Measurements from ENCODE around the gene DSC3. TPM values are rescaled to one million over a fixed set of nuclear protein-coding genes. Genes with fewer than 3 reads are reported as not detected.

The DSC3 gene
- polyA plus RNA-seq (2013, experiment 1 of 4): 0.78 TPM
- polyA plus RNA-seq (2013, experiment 2 of 4): 0.89 TPM
- 1.0 TPM for polyA plus RNA-seq (2013, experiment 3 of 4)
- polyA plus RNA-seq (2013, experiment 4 of 4): 1.2 TPM

GRCh38 chr18:31042406-31043181, at the start of gene DSC3:
Gene DSC3 (minus strand): TSS chr18:31042742. CDS start chr18:31042660, 82 bp downstream.
- Histone ChIP-seq H3K36me3 (ENCODE audit: control insufficient read depth, insufficient read depth, low read length) (no peaks in the 10 kb centered on the region), H3K27me3 (ENCODE audit: control insufficient read depth, insufficient read depth, low read length, poor library complexity, severe bottlenecking) (peaks cover 66% of the 10 kb centered on the region), H3K4me3 (ENCODE audit: insufficient read depth, low read depth, low read length) (peak within 1 kb of the TSS; percentile 38), H3K4me1 (ENCODE audit: control insufficient read depth, insufficient read depth, low read length) (peaks cover 7% of the 10 kb centered on the region), H3K9me3 (ENCODE audit: control insufficient read depth, low read length) (no peaks in the 10 kb centered on the region), H3K27ac (ENCODE audit: insufficient read depth, low read depth, low read length, poor library complexity, severe bottlenecking) (no peak within 1 kb of the TSS)
- 0 to 1% methylated on average over 73 of the region's 73 CpGs for WGBS, 2 experiments

DNA sequence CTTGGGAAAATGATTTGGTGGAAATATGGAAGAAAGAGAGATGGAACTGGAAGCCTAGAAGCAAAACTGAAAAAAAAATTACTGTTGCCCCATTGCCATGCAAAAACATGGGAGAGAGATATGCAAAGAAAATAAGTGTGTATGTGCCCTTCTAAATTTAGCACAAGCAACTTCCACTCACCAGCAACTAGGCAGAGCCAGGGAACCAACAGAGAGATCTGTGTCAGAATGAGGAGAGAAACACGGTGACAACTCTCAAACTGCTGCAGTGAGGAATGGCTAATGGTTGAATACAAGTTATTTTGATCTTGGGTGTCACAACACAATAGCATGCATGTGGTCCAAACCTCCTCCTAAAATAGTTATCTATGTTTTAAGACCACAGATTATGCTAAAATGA, 48.8 kb upstream of the DSC3 start:
- Histone ChIP-seq H3K4me1 (ENCODE audit: control insufficient read depth, insufficient read depth, low read length) (no peaks in the 10 kb centered on the region), H3K9me3 (ENCODE audit: control insufficient read depth, low read length) (no peaks in the 10 kb centered on the region), H3K27me3 (ENCODE audit: control insufficient read depth, insufficient read depth, low read length, poor library complexity, severe bottlenecking) (no peaks in the 10 kb centered on the region), H3K4me3 (ENCODE audit: insufficient read depth, low read depth, low read length) (no peak overlapping the region), H3K36me3 (ENCODE audit: control insufficient read depth, insufficient read depth, low read length) (peaks cover 13% of the 10 kb centered on the region), H3K27ac (ENCODE audit: insufficient read depth, low read depth, low read length, poor library complexity, severe bottlenecking) (no peak overlapping the region)
- WGBS, 2 experiments: 81 to 94% methylated on average over 1 of the region's 1 CpG

- no peak overlapping the region for H3K4me3 ChIP-seq (ENCODE audit: insufficient read depth, low read depth, low read length)
- 87 to 94% methylated on average over 3 of the region's 3 CpGs for WGBS, 2 experiments
- no peaks in the 10 kb centered on the region for H3K4me1 ChIP-seq (ENCODE audit: control insufficient read depth, insufficient read depth, low read length)
- H3K36me3 ChIP-seq (ENCODE audit: control insufficient read depth, insufficient read depth, low read length): peaks cover 13% of the 10 kb centered on the region
- H3K27ac ChIP-seq (ENCODE audit: insufficient read depth, low read depth, low read length, poor library complexity, severe bottlenecking): no peak overlapping the region
- H3K9me3 ChIP-seq (ENCODE audit: control insufficient read depth, low read length): no peaks in the 10 kb centered on the region
- no peaks in the 10 kb centered on the region for H3K27me3 ChIP-seq (ENCODE audit: control insufficient read depth, insufficient read depth, low read length, poor library complexity, severe bottlenecking)
These were observed 46.0 kb upstream of the DSC3 start for GRCh38 chr18:31088532-31088931.

DNA sequence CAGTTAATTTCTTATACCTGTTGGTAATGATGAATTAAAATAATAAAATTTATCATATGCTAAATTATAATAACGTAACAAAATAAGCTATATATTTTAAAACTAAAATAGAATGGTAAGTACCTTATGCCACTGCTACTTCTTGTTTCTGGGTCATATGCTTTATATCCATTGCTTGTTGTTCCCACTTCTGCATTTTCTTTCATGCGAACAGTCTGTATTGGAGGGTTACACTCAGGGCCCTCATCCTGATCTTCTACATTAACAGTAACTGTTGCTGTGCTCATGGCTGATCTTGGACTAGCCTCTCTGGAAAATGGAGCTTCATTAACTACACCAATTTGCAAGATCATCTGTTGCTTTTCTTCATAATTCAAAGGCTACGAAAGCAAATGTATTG, 37.4 kb upstream of the DSC3 start:
- no peak overlapping the region for H3K27ac ChIP-seq (ENCODE audit: insufficient read depth, low read depth, low read length, poor library complexity, severe bottlenecking)
- no peaks in the 10 kb centered on the region for H3K9me3 ChIP-seq (ENCODE audit: control insufficient read depth, low read length)
- no peaks in the 10 kb centered on the region for H3K4me1 ChIP-seq (ENCODE audit: control insufficient read depth, insufficient read depth, low read length)
- no peak overlapping the region for H3K4me3 ChIP-seq (ENCODE audit: insufficient read depth, low read depth, low read length)
- no peaks in the 10 kb centered on the region for H3K27me3 ChIP-seq (ENCODE audit: control insufficient read depth, insufficient read depth, low read length, poor library complexity, severe bottlenecking)
- peaks cover 6% of the 10 kb centered on the region for H3K36me3 ChIP-seq (ENCODE audit: control insufficient read depth, insufficient read depth, low read length)
- 92 to 100% methylated on average over 2 of the region's 3 CpGs for WGBS, 2 experiments

GRCh38 chr18:31077878-31078277, 35.3 kb upstream of the DSC3 start:
- H3K27me3 ChIP-seq (ENCODE audit: control insufficient read depth, insufficient read depth, low read length, poor library complexity, severe bottlenecking): no peaks in the 10 kb centered on the region
- H3K4me3 ChIP-seq (ENCODE audit: insufficient read depth, low read depth, low read length): no peak overlapping the region
- H3K36me3 ChIP-seq (ENCODE audit: control insufficient read depth, insufficient read depth, low read length): peaks cover 6% of the 10 kb centered on the region
- no peaks in the 10 kb centered on the region for H3K4me1 ChIP-seq (ENCODE audit: control insufficient read depth, insufficient read depth, low read length)
- H3K27ac ChIP-seq (ENCODE audit: insufficient read depth, low read depth, low read length, poor library complexity, severe bottlenecking): no peak overlapping the region
- H3K9me3 ChIP-seq (ENCODE audit: control insufficient read depth, low read length): no peaks in the 10 kb centered on the region
- WGBS, 2 experiments: 88 to 93% methylated on average over 1 of the region's 1 CpG

DNA sequence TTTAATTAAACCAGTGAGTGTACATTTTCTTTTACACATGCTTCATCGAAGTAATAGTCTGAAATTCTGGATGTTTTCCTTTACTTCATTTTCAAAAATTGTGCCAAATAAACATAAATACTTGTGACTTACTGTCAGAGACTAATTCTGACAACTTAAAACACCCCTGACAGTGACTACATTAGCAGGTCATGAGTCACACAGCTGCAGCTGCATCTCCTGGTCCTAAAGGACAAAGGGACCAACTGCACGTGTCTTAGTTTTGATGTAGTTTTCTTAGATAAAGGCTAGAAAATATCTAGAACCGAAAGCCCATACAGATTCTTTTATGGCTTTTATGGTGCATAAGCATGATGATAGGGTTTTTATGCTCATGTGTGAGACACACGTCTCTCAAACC, 29.6 kb upstream of the DSC3 start:
- H3K27me3 ChIP-seq (ENCODE audit: control insufficient read depth, insufficient read depth, low read length, poor library complexity, severe bottlenecking): no peaks in the 10 kb centered on the region
- 92 to 99% methylated on average over 3 to 4 of the region's 4 CpGs for WGBS, 2 experiments
- H3K36me3 ChIP-seq (ENCODE audit: control insufficient read depth, insufficient read depth, low read length): peaks cover 6% of the 10 kb centered on the region
- H3K9me3 ChIP-seq (ENCODE audit: control insufficient read depth, low read length): no peaks in the 10 kb centered on the region
- no peak overlapping the region for H3K27ac ChIP-seq (ENCODE audit: insufficient read depth, low read depth, low read length, poor library complexity, severe bottlenecking)
- no peak overlapping the region for H3K4me3 ChIP-seq (ENCODE audit: insufficient read depth, low read depth, low read length)
- no peaks in the 10 kb centered on the region for H3K4me1 ChIP-seq (ENCODE audit: control insufficient read depth, insufficient read depth, low read length)

DNA sequence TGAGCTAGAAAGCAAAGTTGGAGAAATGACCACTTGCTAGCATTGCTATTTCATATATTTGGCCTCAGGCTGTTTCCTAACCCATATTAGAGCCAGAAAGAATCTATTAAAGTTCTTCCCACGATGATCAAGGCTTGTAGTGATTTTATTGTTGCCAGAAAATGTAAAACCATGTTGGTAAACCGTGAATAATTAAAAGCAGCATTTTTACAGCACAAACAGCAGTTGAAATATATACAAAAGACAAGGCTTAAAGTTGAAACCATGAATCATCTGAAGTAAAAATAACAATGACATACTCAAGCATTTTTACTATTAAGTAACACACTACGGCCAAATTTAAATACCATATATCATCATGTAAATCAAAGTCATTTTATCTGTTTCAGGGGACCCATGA, 27.7 kb upstream of the DSC3 start:
- H3K36me3 ChIP-seq (ENCODE audit: control insufficient read depth, insufficient read depth, low read length): peaks cover 2% of the 10 kb centered on the region
- H3K27ac ChIP-seq (ENCODE audit: insufficient read depth, low read depth, low read length, poor library complexity, severe bottlenecking): no peak overlapping the region
- no peak overlapping the region for H3K4me3 ChIP-seq (ENCODE audit: insufficient read depth, low read depth, low read length)
- 96 to 100% methylated on average over 3 of the region's 3 CpGs for WGBS, 2 experiments
- no peaks in the 10 kb centered on the region for H3K27me3 ChIP-seq (ENCODE audit: control insufficient read depth, insufficient read depth, low read length, poor library complexity, severe bottlenecking)
- no peaks in the 10 kb centered on the region for H3K9me3 ChIP-seq (ENCODE audit: control insufficient read depth, low read length)
- no peaks in the 10 kb centered on the region for H3K4me1 ChIP-seq (ENCODE audit: control insufficient read depth, insufficient read depth, low read length)

DNA sequence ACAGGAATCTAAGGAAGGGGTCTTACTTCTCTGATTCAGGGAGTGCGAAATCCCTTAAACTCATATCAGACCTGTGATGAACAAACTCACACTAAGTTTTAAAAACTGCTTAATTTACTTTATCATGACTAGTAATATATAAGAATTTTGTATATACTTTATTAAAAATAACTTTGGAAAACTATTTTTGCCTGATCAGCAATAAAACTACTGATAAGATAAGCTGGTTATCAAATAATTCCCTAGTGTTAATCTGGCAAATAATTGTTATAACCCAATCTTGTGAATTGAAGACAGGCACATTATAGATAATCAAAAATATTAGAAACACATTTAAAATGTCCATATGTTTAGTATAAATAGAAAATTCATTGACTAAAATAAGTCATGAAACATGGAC, 23.7 kb upstream of the DSC3 start:
- WGBS, 2 experiments: 100% methylated on average over 1 of the region's 1 CpG; no CpG with 5 or more reads in 1 of the 2 experiments
- H3K9me3 ChIP-seq (ENCODE audit: control insufficient read depth, low read length): no peaks in the 10 kb centered on the region
- H3K36me3 ChIP-seq (ENCODE audit: control insufficient read depth, insufficient read depth, low read length): no peaks in the 10 kb centered on the region
- H3K27ac ChIP-seq (ENCODE audit: insufficient read depth, low read depth, low read length, poor library complexity, severe bottlenecking): no peak overlapping the region
- no peak overlapping the region for H3K4me3 ChIP-seq (ENCODE audit: insufficient read depth, low read depth, low read length)
- H3K27me3 ChIP-seq (ENCODE audit: control insufficient read depth, insufficient read depth, low read length, poor library complexity, severe bottlenecking): no peaks in the 10 kb centered on the region
- no peaks in the 10 kb centered on the region for H3K4me1 ChIP-seq (ENCODE audit: control insufficient read depth, insufficient read depth, low read length)

- WGBS, 2 experiments: 82 to 88% methylated on average over 6 of the region's 6 CpGs
- no peaks in the 10 kb centered on the region for H3K27me3 ChIP-seq (ENCODE audit: control insufficient read depth, insufficient read depth, low read length, poor library complexity, severe bottlenecking)
- no peak overlapping the region for H3K27ac ChIP-seq (ENCODE audit: insufficient read depth, low read depth, low read length, poor library complexity, severe bottlenecking)
These were observed 22.7 kb upstream of the DSC3 start for GRCh38 chr18:31065036-31065773.

DNA sequence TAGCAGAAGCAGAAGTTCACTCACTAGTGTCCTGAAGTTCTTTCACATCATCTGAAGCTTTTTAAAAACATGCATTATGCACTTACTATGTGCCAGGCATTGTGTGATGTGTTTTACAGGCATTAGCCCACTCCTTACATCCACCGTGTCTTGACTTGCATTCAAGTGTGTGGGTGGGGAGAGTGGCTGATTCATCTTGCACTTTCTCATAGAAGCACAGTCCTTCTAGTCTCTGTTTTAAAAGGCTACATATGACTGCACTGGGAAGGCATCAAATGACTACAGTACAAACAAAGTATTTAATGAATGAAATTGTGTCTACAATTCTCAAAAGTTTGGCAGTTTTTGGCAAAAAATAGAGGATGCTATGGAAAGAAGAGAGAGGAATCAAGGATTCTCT, 21.6 kb upstream of the DSC3 start:
- Histone ChIP-seq H3K4me3 (ENCODE audit: insufficient read depth, low read depth, low read length) (no peak overlapping the region), H3K4me1 (ENCODE audit: control insufficient read depth, insufficient read depth, low read length) (no peaks in the 10 kb centered on the region), H3K9me3 (ENCODE audit: control insufficient read depth, low read length) (no peaks in the 10 kb centered on the region), H3K36me3 (ENCODE audit: control insufficient read depth, insufficient read depth, low read length) (no peaks in the 10 kb centered on the region), H3K27ac (ENCODE audit: insufficient read depth, low read depth, low read length, poor library complexity, severe bottlenecking) (no peak overlapping the region), H3K27me3 (ENCODE audit: control insufficient read depth, insufficient read depth, low read length, poor library complexity, severe bottlenecking) (no peaks in the 10 kb centered on the region)
- 95% methylated on average over 1 of the region's 1 CpG; no CpG with 5 or more reads in 1 of the 2 experiments for WGBS, 2 experiments

More at GRCh38 chr18:31065036-31065773, 22.7 kb upstream of the DSC3 start:
- Histone ChIP-seq H3K9me3 (ENCODE audit: control insufficient read depth, low read length) (no peaks in the 10 kb centered on the region), H3K4me1 (ENCODE audit: control insufficient read depth, insufficient read depth, low read length) (no peaks in the 10 kb centered on the region), H3K4me3 (ENCODE audit: insufficient read depth, low read depth, low read length) (no peak overlapping the region), H3K36me3 (ENCODE audit: control insufficient read depth, insufficient read depth, low read length) (no peaks in the 10 kb centered on the region)
